ENCODE data around the gene MIA. TPM values are rescaled to one million over a fixed set of nuclear protein-coding genes. Genes with fewer than 3 reads are reported as not detected.

MIA gene
- total RNA-seq, 1 experiment from 2014 or later: not detected

DNA sequence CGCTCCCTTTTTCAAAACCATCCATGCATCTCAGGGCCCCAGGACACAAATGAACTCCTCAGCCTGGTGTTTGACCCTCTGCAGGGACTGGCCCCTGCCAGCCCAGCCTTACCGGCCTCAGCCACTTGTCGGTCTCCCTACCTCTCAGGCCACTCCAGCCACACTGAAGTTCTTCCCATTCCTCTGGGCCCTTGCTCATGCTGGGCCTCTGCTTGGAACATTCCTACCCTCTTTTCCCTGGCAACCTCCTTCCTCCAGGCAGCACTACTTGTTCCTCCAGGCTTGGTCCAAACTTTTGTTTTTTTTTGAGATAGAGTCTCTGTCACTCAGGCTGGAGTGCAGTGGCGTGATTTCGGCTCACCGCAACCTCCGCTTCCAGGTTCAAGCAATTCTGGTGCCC, 16.0 kb downstream of the MIA start:
- no peak overlapping the region for H3K23ac ChIP-seq (ENCODE audit: insufficient read length, low read depth, low read length)
- no peaks in the 10 kb centered on the region for H3K23me2 ChIP-seq (ENCODE audit: insufficient read length, low read depth, low read length, poor library complexity, severe bottlenecking)
- H3K9me3 ChIP-seq (ENCODE audit: control insufficient read depth, low read depth, low read length): no peaks in the 10 kb centered on the region
- H3K18ac ChIP-seq (ENCODE audit: insufficient read length, low read depth, low read length): no peak overlapping the region
- H2BK120ac ChIP-seq (ENCODE audit: low read depth, low read length, poor library complexity, severe bottlenecking): no peak overlapping the region
- no peak overlapping the region for H3K27ac ChIP-seq (ENCODE audit: insufficient read length, low read depth, low read length)
- no peak overlapping the region for H4K91ac ChIP-seq (ENCODE audit: insufficient read length, low read depth, low read length)
- H3K27ac Mint-ChIP-seq: peak overlapping the region; percentile 49 to 95 (median 72); a peak in 5 of 7 replicates
- TF ChIP-seq, protein P1, sequence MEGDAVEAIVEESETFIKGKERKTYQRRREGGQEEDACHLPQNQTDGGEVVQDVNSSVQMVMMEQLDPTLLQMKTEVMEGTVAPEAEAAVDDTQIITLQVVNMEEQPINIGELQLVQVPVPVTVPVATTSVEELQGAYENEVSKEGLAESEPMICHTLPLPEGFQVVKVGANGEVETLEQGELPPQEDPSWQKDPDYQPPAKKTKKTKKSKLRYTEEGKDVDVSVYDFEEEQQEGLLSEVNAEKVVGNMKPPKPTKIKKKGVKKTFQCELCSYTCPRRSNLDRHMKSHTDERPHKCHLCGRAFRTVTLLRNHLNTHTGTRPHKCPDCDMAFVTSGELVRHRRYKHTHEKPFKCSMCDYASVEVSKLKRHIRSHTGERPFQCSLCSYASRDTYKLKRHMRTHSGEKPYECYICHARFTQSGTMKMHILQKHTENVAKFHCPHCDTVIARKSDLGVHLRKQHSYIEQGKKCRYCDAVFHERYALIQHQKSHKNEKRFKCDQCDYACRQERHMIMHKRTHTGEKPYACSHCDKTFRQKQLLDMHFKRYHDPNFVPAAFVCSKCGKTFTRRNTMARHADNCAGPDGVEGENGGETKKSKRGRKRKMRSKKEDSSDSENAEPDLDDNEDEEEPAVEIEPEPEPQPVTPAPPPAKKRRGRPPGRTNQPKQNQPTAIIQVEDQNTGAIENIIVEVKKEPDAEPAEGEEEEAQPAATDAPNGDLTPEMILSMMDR (conservative IDR thresholded peaks at IDR 0.05): no peak
- no peak overlapping the region for H3K14ac ChIP-seq (ENCODE audit: insufficient read depth, low read length)
- H2BK12ac ChIP-seq (ENCODE audit: insufficient read length, low read depth, low read length): no peak overlapping the region
- no peaks in the 10 kb centered on the region for H3K4me1 ChIP-seq (ENCODE audit: insufficient read depth, low read length)
- H3T11ph ChIP-seq (ENCODE audit: low read length): no peak overlapping the region
- H3K9me3 Mint-ChIP-seq: no peaks in the 10 kb centered on the region
- peaks cover 4 to 25% (median 16%) of the 10 kb centered on the region in 3 experiments; a peak in 5 of 7 replicates for H3K36me3 Mint-ChIP-seq (ENCODE audit: insufficient read depth in 1 of 3, low read depth in 3 of 3)
- no peaks in the 10 kb centered on the region for H3K27me3 ChIP-seq (ENCODE audit: insufficient read depth, low read length)
- no peaks in the 10 kb centered on the region for H4K20me1 ChIP-seq (ENCODE audit: control insufficient read depth, insufficient read depth, insufficient read length)
- H3K56ac ChIP-seq (ENCODE audit: insufficient read length, low read depth, low read length): no peak overlapping the region
- H2BK5ac ChIP-seq (ENCODE audit: insufficient read length, low read length): no peak overlapping the region
- no CpG with 5 or more reads among the region's 7 CpGs for WGBS (ENCODE audit: extremely low coverage, insufficient read length, low lambda C conversion rate)
- H2BK15ac ChIP-seq (ENCODE audit: low read depth, low read length): no peak overlapping the region
- no peak overlapping the region for H2BK20ac ChIP-seq (ENCODE audit: low read depth, low read length, poor library complexity, severe bottlenecking)
- no peak overlapping the region for H4K8ac ChIP-seq (replicated peaks; ENCODE audit: insufficient read length, low read depth, low read length)
- H2AFZ ChIP-seq (ENCODE audit: low read length): no peak overlapping the region
- no peak overlapping the region for H3K4ac ChIP-seq (ENCODE audit: low read depth, low read length)
- H3K27me3 Mint-ChIP-seq (ENCODE audit: low read depth): no peaks in the 10 kb centered on the region
- H3K79me1 ChIP-seq (ENCODE audit: insufficient read depth, low read depth, low read length, poor library complexity, severe bottlenecking): no peaks in the 10 kb centered on the region
- H3K79me2 ChIP-seq (ENCODE audit: insufficient read depth, low read length): no peaks in the 10 kb centered on the region
- H4K5ac ChIP-seq (ENCODE audit: insufficient read length, low read depth, low read length): no peak overlapping the region
- H3K9ac ChIP-seq (ENCODE audit: extremely low read depth, insufficient read length, low read length): no peak overlapping the region
- H3K4me2 ChIP-seq (ENCODE audit: insufficient read depth, insufficient read length, low read length): no peak overlapping the region
- H3K4me3 Mint-ChIP-seq: no peak overlapping the region
- no peak overlapping the region for H2AK5ac ChIP-seq (ENCODE audit: insufficient read length, low read length)
- H3K4me1 Mint-ChIP-seq: peaks cover 1 to 2% of the 10 kb centered on the region in 2 experiments; a peak in 1 of 4 replicates
- DNase-seq: no peak
